H1 (cell line): ENCODE results near the gene KIF4A.

ENCODE experiments used
- BCL11A ChIP-seq, 2 experiments: IDR thresholded peaks; one replicate each; pipeline ENCODE4 v1.6.1; 2011; ENCODE audit warnings: low read depth in 2 of 2, low read length in 2 of 2, mild to moderate bottlenecking in 2 of 2
- CBX5 ChIP-seq: fragments of 300-800, 300-1000 bp; sonication (generic); IDR thresholded peaks from 2 replicates; pipeline ENCODE4 v1.7.1; 2016; ENCODE audit warnings: antibody characterized with exemption, low read length, low read depth
- EZH2 ChIP-seq: fragments of 200-600 bp; sonication (generic); IDR thresholded peaks from 2 replicates; pipeline ENCODE4 v1.7.1; 2012; ENCODE audit warnings: low read depth, mild to moderate bottlenecking, moderate library complexity, low read length, inconsistent platforms; ENCODE audit not compliant: severe bottlenecking
- HDAC6 ChIP-seq: IDR thresholded peaks from one replicate; pipeline ENCODE4 v1.7.1; 2012; ENCODE audit warnings: low read depth, mild to moderate bottlenecking, inconsistent platforms, low read length, moderate library complexity
- KDM1A ChIP-seq: fragments of 200-600, 300-600 bp; sonication (generic); IDR thresholded peaks from 2 replicates; pipeline ENCODE4 v1.7.1; 2016; ENCODE audit warnings: mild to moderate bottlenecking, low read length, borderline replicate concordance
- POLR2A ChIP-seq, 2 experiments: IDR thresholded peaks; 1 replicate in 1 of 2; 2 replicates in 1 of 2; pipeline ENCODE4 v1.6.1; 2011; ENCODE audit warnings: low read depth in 2 of 2, low read length in 2 of 2, mild to moderate bottlenecking in 2 of 2; ENCODE audit errors: control extremely low read depth in 1 of 2
- RXRA ChIP-seq: IDR thresholded peaks from 2 replicates; pipeline ENCODE4 v1.6.1; 2011; ENCODE audit warnings: low read depth, mild to moderate bottlenecking, low read length, moderate library complexity; ENCODE audit not compliant: insufficient read depth
- YY1 ChIP-seq: IDR thresholded peaks from 2 replicates; pipeline ENCODE4 v1.6.1; 2011; ENCODE audit warnings: low read depth, mild to moderate bottlenecking, low read length
- TF ChIP-seq, protein P1 (sequence below): IDR thresholded peaks from 2 replicates; pipeline ENCODE4 v1.6.1; 2012; ENCODE audit warnings: low read length, inconsistent platforms
- TF ChIP-seq, protein P2 (sequence below), 3 experiments: IDR thresholded peaks; 1 replicate in 2 of 3; 2 replicates in 1 of 3; pipeline versions ENCODE4 v1.5.1 to v1.6.1; 2011; ENCODE audit warnings: low read length in 3 of 3, mild to moderate bottlenecking in 3 of 3, inconsistent platforms in 2 of 3, low read depth in 1 of 3, moderate library complexity in 1 of 3; ENCODE audit not compliant: insufficient read depth in 1 of 3; ENCODE audit errors: control extremely low read depth in 1 of 3
- TF ChIP-seq, protein P3 (sequence below): IDR thresholded peaks from 2 replicates; pipeline ENCODE4 v1.6.1; 2012; ENCODE audit warnings: inconsistent platforms

DNA sequence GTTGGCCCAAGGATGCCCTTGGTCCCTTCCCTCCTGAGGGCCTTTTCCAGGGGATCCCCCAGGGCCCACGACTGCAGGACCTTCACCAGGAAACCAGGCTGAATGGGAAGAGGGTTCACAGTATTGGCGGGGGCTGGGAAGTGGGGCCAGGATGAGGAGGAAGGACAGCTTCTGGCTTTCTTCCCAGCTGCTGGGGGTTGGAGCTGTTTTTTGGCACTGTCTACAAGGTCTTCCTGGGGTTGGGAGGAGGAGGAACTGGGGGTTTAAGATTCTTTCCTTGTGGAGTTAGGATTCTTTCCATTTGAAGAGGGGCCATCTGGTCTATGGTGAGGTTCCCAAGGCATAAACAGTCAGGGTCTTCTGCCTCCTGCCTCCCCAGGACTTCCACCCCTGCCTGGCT, 64.8 kb downstream of the KIF4A start:
- TF ChIP-seq HDAC6 (no peak), KDM1A (no peak), EZH2 (no peak), POLR2A (IDR thresholded peaks at IDR 0.05; ENCODE audit: control extremely low read depth in 1 of 2, low read depth in 2 of 2, low read length in 2 of 2) (no peak), CBX5 (no peak), YY1 (no peak), RXRA (no peak), BCL11A (IDR thresholded peaks at IDR 0.05; ENCODE audit: low read depth in 2 of 2, low read length in 2 of 2) (no peak)
- TF ChIP-seq, protein P1, sequence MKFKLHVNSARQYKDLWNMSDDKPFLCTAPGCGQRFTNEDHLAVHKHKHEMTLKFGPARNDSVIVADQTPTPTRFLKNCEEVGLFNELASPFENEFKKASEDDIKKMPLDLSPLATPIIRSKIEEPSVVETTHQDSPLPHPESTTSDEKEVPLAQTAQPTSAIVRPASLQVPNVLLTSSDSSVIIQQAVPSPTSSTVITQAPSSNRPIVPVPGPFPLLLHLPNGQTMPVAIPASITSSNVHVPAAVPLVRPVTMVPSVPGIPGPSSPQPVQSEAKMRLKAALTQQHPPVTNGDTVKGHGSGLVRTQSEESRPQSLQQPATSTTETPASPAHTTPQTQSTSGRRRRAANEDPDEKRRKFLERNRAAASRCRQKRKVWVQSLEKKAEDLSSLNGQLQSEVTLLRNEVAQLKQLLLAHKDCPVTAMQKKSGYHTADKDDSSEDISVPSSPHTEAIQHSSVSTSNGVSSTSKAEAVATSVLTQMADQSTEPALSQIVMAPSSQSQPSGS = no peak
- TF ChIP-seq, protein P2, sequence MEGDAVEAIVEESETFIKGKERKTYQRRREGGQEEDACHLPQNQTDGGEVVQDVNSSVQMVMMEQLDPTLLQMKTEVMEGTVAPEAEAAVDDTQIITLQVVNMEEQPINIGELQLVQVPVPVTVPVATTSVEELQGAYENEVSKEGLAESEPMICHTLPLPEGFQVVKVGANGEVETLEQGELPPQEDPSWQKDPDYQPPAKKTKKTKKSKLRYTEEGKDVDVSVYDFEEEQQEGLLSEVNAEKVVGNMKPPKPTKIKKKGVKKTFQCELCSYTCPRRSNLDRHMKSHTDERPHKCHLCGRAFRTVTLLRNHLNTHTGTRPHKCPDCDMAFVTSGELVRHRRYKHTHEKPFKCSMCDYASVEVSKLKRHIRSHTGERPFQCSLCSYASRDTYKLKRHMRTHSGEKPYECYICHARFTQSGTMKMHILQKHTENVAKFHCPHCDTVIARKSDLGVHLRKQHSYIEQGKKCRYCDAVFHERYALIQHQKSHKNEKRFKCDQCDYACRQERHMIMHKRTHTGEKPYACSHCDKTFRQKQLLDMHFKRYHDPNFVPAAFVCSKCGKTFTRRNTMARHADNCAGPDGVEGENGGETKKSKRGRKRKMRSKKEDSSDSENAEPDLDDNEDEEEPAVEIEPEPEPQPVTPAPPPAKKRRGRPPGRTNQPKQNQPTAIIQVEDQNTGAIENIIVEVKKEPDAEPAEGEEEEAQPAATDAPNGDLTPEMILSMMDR (IDR thresholded peaks at IDR 0.05; ENCODE audit: control extremely low read depth in 1 of 3, insufficient read depth in 1 of 3, low read depth in 1 of 3, low read length in 3 of 3) = no peak
- TF ChIP-seq, protein P3, sequence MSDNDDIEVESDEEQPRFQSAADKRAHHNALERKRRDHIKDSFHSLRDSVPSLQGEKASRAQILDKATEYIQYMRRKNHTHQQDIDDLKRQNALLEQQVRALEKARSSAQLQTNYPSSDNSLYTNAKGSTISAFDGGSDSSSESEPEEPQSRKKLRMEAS = no peak
